ENCODE measurements around the gene ZFP14.
"Not testable (repeated sequence)": the region's sequence is repeated elsewhere in the genome, so short reads cannot be mapped to it uniquely, and the experiment has no call there.

ZFP14 gene

GRCh38 chr19:36331353-36332228, 47.4 kb downstream of the ZFP14 start:
- DNase-seq (ENCODE audit: insufficient read length, low spot score) (peak; percentile 14), FAIRE-seq (peak; percentile 80)

- FAIRE-seq (no peak), DNase-seq (ENCODE audit: insufficient read length, low spot score) (no peak)
Observed at GRCh38 chr19:36330216-36330615, 48.8 kb downstream of the ZFP14 start.

GRCh38 chr19:36329534-36329933, 49.5 kb downstream of the ZFP14 start:
- DNase-seq (ENCODE audit: insufficient read length, low spot score); FAIRE-seq: not testable (repeated sequence)

- not testable (repeated sequence) for FAIRE-seq
Observed at GRCh38 chr19:36326649-36327048, 52.4 kb downstream of the ZFP14 start.

GRCh38 chr19:36315164-36315563, 63.8 kb downstream of the ZFP14 start:
- FAIRE-seq; DNase-seq (ENCODE audit: insufficient read length, low spot score): not testable (repeated sequence)

More at GRCh38 chr19:36326649-36327048, 52.4 kb downstream of the ZFP14 start:
- DNase-seq (ENCODE audit: insufficient read length, low spot score): not testable (repeated sequence)

- not testable (repeated sequence) for FAIRE-seq; DNase-seq (ENCODE audit: insufficient read length, low spot score)
Observed at GRCh38 chr19:36314053-36314452, 64.9 kb downstream of the ZFP14 start.

GRCh38 chr19:36311098-36311760, 67.8 kb downstream of the ZFP14 start:
- not testable (repeated sequence) for FAIRE-seq; DNase-seq (ENCODE audit: insufficient read length, low spot score)

- not testable (repeated sequence) for FAIRE-seq; DNase-seq (ENCODE audit: insufficient read length, low spot score)
Observed at GRCh38 chr19:36310416-36310990, 68.5 kb downstream of the ZFP14 start.

GRCh38 chr19:36309759-36310158, 69.2 kb downstream of the ZFP14 start:
- not testable (repeated sequence) for DNase-seq (ENCODE audit: insufficient read length, low spot score)

GRCh38 chr19:36309309-36309708, 69.7 kb downstream of the ZFP14 start:
- not testable (repeated sequence) for DNase-seq (ENCODE audit: insufficient read length, low spot score); FAIRE-seq

More at GRCh38 chr19:36309759-36310158, 69.2 kb downstream of the ZFP14 start:
- FAIRE-seq: not testable (repeated sequence)

- not testable (repeated sequence) for FAIRE-seq; DNase-seq (ENCODE audit: insufficient read length, low spot score)
Observed at GRCh38 chr19:36292317-36292716, 86.7 kb downstream of the ZFP14 start.

All from GM19239 (cell line).